Osteoblast (primary cell): ENCODE measurements around the gene RAB36. TPM values are rescaled to one million over a fixed set of nuclear protein-coding genes. Genes with fewer than 3 reads are reported as not detected.

ENCODE experiments used
- DNase-seq: peaks from one replicate; pipeline ENCODE4 v3.0.0; 2011; ENCODE audit warnings: low spot score, mixed read lengths; ENCODE audit not compliant: insufficient read length; ENCODE audit errors: missing footprints
- H2AFZ ChIP-seq: 2 replicates; pipeline ENCODE4 v1.6.0; 2011; ENCODE audit warnings: mild to moderate bottlenecking, low read length
- H3K27ac ChIP-seq: 2 replicates; pipeline ENCODE4 v1.5.1; 2011; ENCODE audit warnings: mild to moderate bottlenecking, low read depth, low read length, moderate library complexity
- H3K27me3 ChIP-seq: 2 replicates; pipeline ENCODE4 v1.6.0; 2012; ENCODE audit warnings: mild to moderate bottlenecking, control low read depth, inconsistent platforms, low read length, moderate library complexity; ENCODE audit not compliant: insufficient read depth
- H3K36me3 ChIP-seq: 2 replicates; pipeline ENCODE4 v1.5.1; 2011; ENCODE audit warnings: mild to moderate bottlenecking, low read length, control low read depth, moderate library complexity; ENCODE audit not compliant: insufficient read depth
- H3K4me1 ChIP-seq: 2 replicates; pipeline ENCODE4 v1.5.1; 2011; ENCODE audit warnings: mild to moderate bottlenecking, low read length, control low read depth, moderate library complexity; ENCODE audit not compliant: insufficient read depth
- H3K4me2 ChIP-seq: 2 replicates; pipeline ENCODE4 v1.6.0; 2011; ENCODE audit warnings: mild to moderate bottlenecking, low read length; ENCODE audit not compliant: insufficient read depth
- H3K4me3 ChIP-seq: fragments of 200-600 bp; sonication (generic); 3 replicates; pipeline ENCODE4 v1.5.1; 2012; ENCODE audit warnings: mild to moderate bottlenecking, low read length, inconsistent platforms; ENCODE audit not compliant: insufficient read depth
- H3K79me2 ChIP-seq: 2 replicates; pipeline ENCODE4 v1.6.0; 2012; ENCODE audit warnings: mild to moderate bottlenecking, low read length, control low read depth, inconsistent platforms; ENCODE audit not compliant: insufficient read depth
- H3K9me3 ChIP-seq: 2 replicates; pipeline ENCODE4 v1.5.1; 2011; ENCODE audit warnings: low read depth, low read length, control low read depth
- H4K20me1 ChIP-seq: 2 replicates; pipeline ENCODE4 v1.6.0; 2012; ENCODE audit warnings: mild to moderate bottlenecking, low read length, control low read depth; ENCODE audit not compliant: insufficient read depth
- total RNA-seq: library from RNA; depleted of rRNA; stranded (reverse); fragments of >200 nt; gene quantifications from 2 replicates; pipeline ENCODE4 v1.2.3, GENCODE V29; 2012
- TF ChIP-seq, protein P1 (sequence below): IDR thresholded peaks from 2 replicates; pipeline ENCODE4 v1.5.1; 2011; ENCODE audit warnings: mild to moderate bottlenecking, low read depth, low read length, moderate library complexity; ENCODE audit errors: extremely low read depth

RAB36 gene, protein sequence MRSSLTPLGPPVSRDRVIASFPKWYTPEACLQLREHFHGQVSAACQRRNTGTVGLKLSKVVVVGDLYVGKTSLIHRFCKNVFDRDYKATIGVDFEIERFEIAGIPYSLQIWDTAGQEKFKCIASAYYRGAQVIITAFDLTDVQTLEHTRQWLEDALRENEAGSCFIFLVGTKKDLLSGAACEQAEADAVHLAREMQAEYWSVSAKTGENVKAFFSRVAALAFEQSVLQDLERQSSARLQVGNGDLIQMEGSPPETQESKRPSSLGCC
- 7.6 and 8.5 TPM in 2 replicates for total RNA-seq

DNA sequence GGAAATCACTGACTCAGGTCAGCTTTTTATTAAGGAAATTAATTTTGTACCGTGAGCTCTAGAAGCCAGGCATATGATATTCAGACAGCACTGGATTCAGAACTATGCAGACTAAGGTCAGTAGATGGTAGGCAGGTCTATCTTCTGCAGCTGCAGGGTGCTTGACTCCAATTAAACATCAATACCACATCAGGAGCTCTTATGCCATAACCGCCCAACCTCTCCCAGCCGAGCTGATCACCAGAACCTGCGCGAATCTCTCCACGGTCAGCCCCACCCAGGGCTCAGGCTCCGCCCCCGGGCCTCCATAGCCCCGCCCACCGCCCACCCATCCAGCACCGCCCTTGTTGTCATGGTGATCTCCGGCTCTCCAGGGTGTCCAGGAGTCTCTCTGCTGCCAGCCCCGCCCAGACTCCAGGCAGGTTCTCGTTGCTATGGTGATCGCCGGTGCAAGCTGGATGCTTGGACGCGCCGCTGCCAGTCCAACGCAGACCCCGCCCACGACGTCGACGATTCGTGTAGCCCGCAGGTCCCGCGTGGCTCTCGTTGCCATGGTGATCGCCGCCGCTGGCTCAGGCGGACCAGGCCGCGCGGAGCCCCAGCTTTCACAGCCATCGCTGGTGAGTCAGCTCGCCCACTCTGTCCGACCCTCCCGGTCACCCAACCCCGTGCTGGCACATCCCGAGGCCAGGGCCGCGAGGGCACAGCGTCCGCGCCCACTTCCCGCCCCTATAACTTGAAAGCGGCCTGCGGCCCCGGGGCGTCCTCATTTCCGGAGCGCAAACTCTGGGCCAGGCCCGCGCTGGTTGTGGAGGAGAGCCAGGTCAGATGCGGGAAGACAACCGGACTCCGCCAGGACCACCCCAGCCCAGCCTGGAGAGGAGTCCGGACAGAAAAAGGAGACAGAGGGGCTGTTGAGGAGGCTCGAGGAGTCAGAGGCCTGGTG, at the start of gene RAB36:
TSS of gene RAB36 (plus strand) at position 546 of the 946 bp plus-strand sequence. CDS start 1,140 bp downstream, outside the sequence.
- Histone ChIP-seq H3K79me2 (no peaks in the 10 kb centered on the region), H3K4me1 (peaks cover 24% of the 10 kb centered on the region), H3K4me3 (peak within 1 kb of the TSS; percentile 78), H3K9me3 (no peaks in the 10 kb centered on the region), H3K36me3 (no peaks in the 10 kb centered on the region), H3K4me2 (peak within 1 kb of the TSS; percentile 89), H3K27ac (peak within 1 kb of the TSS; percentile 83), H4K20me1 (peaks cover 8% of the 10 kb centered on the region), H2AFZ (peak within 1 kb of the TSS; percentile 96), H3K27me3 (no peaks in the 10 kb centered on the region)
- TF ChIP-seq, protein P1, sequence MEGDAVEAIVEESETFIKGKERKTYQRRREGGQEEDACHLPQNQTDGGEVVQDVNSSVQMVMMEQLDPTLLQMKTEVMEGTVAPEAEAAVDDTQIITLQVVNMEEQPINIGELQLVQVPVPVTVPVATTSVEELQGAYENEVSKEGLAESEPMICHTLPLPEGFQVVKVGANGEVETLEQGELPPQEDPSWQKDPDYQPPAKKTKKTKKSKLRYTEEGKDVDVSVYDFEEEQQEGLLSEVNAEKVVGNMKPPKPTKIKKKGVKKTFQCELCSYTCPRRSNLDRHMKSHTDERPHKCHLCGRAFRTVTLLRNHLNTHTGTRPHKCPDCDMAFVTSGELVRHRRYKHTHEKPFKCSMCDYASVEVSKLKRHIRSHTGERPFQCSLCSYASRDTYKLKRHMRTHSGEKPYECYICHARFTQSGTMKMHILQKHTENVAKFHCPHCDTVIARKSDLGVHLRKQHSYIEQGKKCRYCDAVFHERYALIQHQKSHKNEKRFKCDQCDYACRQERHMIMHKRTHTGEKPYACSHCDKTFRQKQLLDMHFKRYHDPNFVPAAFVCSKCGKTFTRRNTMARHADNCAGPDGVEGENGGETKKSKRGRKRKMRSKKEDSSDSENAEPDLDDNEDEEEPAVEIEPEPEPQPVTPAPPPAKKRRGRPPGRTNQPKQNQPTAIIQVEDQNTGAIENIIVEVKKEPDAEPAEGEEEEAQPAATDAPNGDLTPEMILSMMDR, result no peak
- peak; percentile 97 for DNase-seq

DNA sequence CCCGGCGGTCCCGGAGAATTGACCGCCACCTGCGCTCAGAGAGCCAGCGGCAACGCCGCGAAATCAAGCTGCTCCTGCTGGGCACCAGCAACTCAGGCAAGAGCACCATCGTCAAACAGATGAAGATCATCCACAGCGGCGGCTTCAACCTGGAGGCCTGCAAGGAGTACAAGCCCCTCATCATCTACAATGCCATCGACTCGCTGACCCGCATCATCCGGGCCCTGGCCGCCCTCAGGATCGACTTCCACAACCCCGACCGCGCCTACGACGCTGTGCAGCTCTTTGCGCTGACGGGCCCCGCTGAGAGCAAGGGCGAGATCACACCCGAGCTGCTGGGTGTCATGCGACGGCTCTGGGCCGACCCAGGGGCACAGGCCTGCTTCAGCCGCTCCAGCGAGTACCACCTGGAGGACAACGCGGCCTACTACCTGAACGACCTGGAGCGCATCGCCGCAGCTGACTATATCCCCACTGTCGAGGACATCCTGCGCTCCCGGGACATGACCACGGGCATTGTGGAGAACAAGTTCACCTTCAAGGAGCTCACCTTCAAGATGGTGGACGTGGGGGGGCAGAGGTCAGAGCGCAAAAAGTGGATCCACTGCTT, 49.4 kb upstream of the RAB36 start:
- Histone ChIP-seq H3K4me3 (no peak overlapping the region), H3K9me3 (no peaks in the 10 kb centered on the region), H3K79me2 (no peaks in the 10 kb centered on the region), H3K27ac (no peak overlapping the region), H3K4me1 (no peaks in the 10 kb centered on the region), H3K4me2 (no peak overlapping the region), H3K36me3 (no peaks in the 10 kb centered on the region), H2AFZ (no peak overlapping the region), H4K20me1 (no peaks in the 10 kb centered on the region), H3K27me3 (no peaks in the 10 kb centered on the region)
- DNase-seq, result no peak
- TF ChIP-seq, protein P1, result no peak

DNA sequence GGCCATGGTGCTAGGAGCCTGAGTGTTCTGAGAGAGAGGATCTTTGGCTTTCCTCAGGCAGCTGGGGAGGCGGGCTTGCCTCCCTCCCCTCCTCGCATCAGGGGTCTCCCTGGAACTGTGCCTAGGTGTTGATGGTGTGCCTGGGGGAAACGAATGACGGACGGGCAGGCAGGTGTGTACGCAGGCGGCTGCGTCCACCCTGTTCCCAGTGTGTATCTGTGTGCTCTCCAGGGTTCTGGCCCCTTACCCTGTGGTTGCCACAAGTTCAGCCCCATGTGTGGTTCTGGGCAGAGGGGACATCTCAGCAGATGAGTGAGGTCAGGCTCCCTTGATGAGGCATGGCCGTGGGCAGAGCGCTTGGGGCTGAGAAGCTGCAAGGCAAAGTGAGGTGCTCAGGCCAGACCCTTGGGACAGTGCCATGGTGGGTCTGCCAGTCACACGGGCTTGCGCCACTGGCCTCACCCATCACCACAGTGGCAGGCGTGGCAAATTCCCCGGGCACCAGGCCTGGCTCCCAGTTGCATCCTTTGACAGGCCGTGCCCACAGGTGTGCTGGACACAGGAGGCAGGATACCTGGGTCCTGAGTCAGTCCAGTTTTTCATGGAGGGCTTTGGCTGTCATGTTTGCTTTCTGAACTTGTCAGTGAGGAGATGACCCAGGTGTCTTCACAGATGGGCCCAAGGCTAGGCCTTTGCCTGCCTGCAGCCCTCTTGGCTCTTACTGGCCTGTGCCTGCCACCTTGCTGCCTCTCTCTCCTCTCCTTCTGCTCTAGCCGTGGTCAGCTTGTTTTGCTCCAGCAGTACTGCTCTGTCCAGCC, 47.7 kb upstream of the RAB36 start:
- Histone ChIP-seq H3K4me2 (no peak overlapping the region), H3K9me3 (no peaks in the 10 kb centered on the region), H3K4me1 (no peaks in the 10 kb centered on the region), H4K20me1 (no peaks in the 10 kb centered on the region), H2AFZ (no peak overlapping the region), H3K79me2 (no peaks in the 10 kb centered on the region), H3K4me3 (no peak overlapping the region), H3K27ac (no peak overlapping the region), H3K27me3 (no peaks in the 10 kb centered on the region), H3K36me3 (no peaks in the 10 kb centered on the region)
- no peak for DNase-seq
- TF ChIP-seq, protein P1, result no peak
